Right forelimb (tissue), 1 donor: ENCODE data around the gene CLPX.
"Not testable (repeated sequence)": the region's sequence is repeated elsewhere in the genome, so short reads cannot be mapped to it uniquely, and the experiment has no call there.

Experiments used
- DNase-seq: peaks from one replicate; pipeline ENCODE4 v3.0.0-alpha.2; 2018

The CLPX gene

DNA sequence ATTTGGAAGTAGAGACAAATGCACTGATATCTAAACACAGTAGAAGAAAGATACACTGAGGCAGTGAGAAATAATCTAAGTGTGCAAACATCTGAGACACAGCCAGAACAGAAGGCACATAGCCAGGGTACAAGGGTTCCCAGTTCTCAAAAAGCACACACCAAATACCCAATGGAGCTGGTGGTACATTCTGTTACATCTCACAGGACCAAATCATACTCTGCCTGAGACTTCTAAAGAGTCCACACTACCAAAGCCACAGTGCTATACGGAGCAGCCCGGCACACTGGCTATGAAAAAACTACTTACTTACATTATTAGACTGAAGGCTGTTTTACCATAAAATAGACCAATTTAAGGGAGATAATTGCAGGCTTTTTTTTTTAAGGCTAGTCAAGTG is 19.3 kb downstream of the CLPX start:
- no peak for DNase-seq

DNA sequence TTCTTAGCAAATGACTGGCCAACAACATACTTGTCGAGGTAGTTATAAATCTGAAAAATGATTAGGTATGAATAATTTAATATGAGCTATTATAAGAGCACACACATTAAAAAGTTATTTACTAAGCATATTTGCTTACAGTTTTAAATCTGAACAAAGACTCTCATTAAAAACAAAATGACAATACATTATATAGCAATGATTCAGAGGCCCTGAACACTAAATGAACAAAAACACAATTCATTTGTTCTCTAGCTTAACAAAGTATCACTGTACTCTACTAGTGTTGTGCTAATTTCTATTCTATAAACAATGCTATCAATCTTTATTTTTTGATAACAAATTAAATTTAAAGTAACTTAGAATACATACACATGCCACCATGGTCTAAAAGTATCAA is 21.0 kb downstream of the CLPX start:
- no peak for DNase-seq

DNA sequence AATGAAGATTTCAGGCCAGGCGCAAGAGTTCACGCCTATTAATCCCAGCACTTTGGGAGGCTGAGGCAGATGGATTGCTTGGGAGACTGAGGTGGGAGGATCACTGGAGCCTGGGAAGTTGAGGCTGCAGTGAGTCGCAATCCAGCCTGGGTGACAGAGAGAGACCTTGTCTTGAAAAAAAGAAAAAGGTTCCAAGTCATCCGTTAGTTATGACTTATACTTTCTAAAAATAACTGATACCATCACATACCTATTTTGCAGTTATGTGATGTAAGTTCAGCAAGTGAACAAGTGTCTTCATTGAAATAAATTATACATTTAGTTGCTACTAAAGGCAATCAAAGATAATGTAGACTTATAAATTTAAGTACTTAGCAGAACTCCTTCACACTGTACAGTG is 22.1 kb downstream of the CLPX start:
- no peak for DNase-seq

DNA sequence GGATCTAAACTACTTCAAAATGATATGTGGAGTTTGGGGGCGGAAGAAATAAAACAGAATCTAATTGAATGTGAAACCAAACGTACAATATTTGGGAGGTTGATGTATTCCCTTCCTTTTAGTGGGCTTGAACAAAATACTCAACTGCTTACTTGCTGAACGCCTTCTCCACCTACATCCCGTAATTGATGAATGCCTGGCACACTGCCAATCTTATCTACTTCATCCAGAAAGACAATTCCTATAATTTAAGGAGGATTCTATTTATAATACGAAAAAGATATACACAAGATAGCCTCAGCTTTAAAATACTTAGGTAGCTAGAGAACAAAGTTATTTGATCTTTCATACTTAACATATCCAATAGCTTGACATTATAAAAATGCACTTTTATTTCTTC is 28.4 kb downstream of the CLPX start:
- no peak for DNase-seq

DNA sequence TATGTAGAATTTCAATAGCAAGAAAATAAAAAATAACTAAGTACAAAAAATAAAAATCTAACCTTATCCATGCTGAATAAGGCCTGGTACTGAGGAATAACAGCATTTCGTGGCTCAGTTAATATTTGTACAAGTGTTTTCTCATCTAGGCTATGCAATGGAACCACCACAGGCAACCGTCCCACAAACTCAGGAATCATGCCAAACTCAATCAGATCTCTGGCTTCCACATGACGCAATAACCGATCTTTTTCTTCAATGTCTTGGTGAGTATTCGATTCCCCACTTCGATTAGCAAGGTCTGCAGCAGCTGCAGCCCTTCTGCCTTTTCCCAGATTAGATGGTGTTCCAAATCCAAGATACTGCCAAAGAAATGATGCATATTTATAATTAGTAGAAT is 30.4 kb downstream of the CLPX start:
- DNase-seq = no peak

DNA sequence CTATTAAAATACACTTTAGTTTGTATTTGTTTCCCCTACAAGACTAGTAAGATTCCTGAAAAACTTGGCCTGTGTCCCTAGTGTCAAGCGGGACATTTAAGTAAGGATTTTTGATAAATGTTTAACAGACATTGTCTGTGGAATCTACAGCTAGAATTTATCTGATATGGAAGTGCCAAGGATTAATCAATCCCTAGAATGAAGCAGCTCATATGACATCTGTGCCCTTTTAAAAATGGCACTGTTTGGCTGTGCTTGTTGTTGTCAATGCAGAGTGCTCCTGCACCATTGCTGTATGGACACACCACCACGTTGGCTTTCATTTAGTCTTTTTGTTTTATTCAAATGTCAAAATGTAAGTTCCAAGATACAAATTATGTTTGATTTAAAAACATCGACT is 37.2 kb downstream of the CLPX start:
- DNase-seq = no peak

DNA sequence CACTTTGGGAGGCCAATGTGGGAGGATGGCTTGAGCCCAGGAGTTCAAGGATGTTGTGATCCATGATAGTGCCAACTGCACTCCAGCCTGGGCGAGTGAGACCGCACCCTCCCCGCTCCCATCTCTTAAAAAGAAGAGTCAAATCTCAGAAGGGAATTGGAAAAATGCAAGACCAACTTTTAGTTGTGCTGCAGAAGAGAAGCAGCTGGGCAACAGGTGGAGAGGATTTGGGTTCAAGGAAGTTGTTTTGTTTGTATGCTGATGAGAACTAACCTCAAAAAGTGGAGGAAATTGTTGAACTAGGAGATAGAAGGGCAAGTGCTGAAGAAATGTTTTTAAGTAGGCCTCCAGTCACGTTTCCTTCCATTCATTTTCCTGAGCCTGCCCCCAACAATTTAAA is 38.7 kb downstream of the CLPX start:
- no peak for DNase-seq

DNA sequence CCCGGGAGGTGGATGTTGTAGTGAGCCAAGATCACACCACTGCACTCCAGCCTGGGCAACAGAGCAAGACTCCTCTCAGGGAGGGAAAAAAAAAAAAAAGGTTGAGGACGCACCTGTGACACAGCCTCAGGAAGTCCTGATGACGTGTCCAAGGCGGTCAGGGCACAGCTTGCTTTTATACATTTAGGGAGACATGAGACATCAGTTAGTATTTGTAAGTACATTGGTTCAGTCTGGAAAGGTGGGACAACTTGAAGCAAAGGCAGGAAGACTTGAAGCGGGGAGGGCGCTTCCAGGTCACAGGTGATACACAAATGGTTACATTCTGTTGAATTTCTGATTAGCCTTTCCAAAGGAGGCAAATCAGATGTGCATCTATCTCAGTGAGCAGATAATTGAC is 46.5 kb downstream of the CLPX start:
- not testable (repeated sequence) for DNase-seq

DNA sequence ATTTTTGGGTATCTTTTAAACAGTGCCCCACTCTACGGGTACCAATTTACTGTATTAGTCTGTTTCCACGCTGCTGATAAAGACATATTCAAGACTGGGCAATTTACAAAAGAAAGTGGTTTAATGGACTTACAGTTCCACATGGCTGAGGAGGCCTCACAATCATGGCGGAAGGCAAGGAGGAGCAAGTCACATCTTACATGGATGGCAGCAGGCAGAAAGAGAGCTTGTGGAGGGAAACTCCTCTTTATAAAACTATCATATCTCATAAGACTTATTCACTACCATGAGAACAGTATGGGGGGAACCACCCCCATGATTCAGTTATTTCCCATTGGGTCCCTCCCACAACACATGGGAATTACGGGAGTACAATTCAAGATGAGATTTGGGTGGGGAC is 47.2 kb downstream of the CLPX start:
- DNase-seq = not testable (repeated sequence)

DNA sequence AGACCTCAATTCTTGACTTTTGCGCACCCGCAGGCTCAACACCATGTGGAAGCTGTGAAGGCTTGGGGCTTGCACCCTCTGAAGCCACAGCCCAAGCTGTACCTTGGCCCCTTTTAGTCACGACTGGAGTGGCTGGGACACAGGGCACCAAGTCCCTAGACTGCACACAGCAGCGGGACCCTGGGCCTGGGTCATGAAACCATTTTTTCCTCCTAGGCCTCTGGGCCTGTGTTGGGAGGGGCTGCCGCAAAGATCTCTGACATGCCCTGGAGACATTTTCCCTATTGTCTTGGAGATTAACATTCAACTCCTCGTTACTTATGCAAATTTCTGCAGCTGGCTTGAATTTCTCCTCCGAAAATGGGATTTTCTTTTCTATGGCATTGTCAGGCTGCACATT is 48.1 kb downstream of the CLPX start:
- DNase-seq = not testable (repeated sequence)

DNA sequence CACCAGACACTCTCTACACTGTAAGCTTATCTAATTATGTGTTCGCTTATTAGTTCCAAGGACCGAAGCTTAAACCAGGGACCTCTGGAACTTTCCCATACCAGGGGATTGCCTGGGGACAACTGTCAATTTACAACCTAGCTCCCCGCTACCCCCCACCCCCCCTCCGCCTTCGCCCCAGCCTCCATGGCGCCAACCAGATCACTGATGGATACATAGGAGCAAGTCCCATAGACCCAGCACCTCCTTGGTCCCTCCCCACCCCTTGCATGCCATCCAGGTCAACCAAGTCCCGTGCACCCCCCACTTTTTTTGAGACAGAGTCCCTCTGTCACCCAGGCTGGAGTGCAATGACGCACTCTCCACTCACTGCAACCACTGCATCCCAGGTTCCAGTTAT is 50.6 kb downstream of the CLPX start:
- DNase-seq = no peak

DNA sequence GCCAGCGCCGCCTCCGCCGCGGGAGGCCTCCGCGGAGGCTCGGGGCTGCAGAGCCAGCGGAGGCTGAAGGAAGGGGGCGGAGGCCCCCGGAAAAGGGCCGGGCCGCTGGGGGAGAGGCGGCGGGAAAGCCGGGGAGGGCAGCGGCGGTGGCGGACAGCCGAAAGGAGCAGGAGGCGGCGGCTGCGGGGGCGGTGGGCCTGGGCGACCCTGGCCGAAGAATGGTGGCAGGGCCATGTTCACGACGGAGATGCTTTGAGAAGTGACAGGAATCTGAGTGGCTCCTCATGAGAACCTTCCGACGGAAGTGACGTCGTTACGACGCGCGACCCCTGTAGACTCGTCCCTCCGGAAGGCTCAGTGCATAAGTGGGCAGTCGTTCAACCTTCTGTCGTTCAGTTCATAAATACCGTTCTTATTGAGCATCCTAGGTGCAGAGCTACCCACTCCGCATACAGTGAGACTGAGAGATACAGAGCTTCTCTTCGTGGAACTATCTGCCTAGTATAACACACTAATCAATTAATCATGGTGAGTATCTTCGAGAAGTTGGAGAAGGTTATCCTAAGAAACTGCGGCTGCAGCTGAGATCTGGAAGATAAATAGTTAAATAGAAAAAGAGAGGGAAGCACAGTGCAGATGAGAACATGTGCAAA is 51.5 kb downstream of the CLPX start, which contains the start of gene PDCD7:
PDCD7 (minus strand) TSS at position 261 of the 653 bp plus-strand sequence; CDS start at position 234, 27 bp downstream.
- peak; percentile 92 for DNase-seq

DNA sequence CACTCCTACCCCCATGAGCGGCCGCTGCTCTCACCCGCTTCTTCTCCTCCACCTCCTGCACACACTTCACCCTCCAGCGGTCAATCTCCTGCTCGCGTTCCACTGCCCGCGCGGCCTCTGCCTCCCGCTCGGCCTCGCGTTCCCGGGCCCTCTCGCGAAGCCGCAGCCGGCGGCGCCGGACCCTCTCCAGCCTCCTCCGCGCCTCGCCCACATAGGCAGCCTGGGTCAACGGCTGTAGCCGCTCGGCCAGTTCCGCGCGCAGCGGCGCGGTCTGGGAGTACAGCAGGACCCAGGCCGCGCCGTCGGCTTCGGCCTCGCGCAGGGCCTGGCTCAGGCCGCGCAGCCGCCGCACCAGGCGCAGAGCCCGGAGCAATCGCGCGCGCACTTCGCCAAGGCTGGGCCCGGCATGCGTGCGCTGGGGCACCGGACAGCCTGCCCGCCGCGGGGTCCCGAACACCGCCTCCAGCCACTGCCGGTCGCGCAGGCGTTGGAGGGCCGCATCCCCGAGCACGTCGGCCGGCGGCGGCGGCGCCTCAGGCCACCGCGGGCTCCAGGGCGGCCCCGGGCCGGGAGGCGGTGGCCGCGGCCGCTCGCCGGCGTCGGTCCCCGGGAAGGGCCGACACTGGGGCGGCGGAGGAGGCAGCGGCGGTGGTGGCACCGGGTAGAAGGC is 52.1 kb downstream of the CLPX start:
- peak; percentile 65 for DNase-seq

DNA sequence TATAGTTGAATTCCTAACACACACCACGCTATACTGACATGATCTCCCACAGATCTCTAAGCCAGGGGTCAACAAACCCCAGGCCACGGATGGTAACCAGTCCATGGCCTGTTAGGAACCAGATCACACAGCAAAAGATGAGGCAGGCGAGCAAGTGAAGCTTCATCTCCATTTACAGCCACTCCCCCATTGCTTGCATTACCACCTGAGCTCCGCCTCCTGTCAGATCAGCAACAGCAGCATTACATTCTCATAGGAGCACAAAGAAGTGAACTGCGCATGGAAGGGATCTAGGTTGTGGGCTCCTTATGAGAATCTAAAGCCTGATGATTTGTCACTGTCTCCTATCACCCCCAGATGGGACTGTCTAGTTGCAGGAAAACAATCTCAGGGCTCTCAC is 54.2 kb downstream of the CLPX start:
- DNase-seq = no peak

DNA sequence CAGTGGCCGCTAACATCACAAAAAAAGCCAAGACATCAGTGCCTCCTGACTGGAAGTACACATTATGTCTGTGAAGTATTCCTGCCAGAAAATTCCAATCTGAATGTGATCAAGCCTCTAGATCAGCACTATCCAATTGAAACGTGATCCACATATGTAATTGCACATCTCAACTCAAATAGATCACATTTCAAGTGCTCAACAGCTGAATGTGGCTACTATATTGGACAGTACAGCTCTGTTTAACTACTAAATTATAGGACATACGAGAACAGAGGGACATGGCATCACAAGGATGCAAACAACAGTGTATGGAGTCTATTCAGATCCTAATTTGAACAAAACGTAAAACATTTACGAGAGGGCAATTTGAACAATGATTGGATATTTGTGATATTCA is 69.6 kb downstream of the CLPX start:
- DNase-seq = no peak

DNA sequence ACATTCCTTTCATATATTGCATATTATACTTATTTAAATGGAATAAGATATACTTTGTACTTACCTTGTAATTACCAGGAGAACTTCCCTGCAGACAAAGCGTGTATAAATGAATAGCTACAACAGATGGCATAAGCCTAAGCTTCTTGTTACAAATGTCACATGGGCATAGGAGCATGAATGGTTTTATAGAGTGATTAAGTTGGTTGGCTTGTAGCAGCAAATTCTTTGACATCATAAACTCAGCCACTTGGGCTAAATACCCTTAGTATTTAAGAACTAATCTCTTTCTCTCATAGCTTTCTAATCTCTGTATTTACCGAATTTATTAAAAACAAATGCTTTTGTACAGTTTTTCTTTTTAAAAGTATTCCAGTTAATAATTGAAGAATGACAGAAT is 70.1 kb downstream of the CLPX start, which contains the start of gene UBAP1L:
UBAP1L (minus strand) TSS at position 115 of the 400 bp plus-strand sequence. CDS start 8,985 bp downstream, outside the sequence.
- no peak for DNase-seq

DNA sequence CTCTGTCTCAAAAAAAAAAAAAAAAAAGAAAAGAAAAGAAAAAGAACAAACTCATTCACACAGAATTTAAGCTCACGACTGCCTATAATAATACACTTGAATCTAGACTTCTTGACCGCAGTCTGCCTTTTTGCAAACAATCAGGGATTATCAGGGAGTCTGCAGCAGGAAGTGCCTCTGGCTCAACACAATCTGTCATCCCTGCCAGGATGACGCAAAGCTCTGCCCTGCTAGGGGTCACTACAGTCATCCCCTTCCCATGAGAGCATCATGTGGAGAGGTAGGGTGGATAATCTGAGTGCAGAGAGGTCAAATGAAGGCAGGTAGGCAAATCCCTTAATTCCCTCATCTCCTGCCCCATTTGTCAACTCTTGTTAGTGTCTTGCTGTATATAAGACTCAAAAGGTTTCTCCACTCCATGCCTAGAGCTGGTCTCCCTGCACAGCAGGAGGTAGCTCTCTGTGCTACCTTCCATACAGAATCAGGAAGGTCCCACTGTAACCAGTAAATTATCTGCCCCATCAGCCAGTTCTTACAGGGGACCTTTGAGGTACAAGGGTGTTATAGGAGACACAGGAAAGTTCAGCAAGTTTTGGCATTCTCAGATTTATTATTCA is 74.4 kb downstream of the CLPX start:
- DNase-seq = no peak

DNA sequence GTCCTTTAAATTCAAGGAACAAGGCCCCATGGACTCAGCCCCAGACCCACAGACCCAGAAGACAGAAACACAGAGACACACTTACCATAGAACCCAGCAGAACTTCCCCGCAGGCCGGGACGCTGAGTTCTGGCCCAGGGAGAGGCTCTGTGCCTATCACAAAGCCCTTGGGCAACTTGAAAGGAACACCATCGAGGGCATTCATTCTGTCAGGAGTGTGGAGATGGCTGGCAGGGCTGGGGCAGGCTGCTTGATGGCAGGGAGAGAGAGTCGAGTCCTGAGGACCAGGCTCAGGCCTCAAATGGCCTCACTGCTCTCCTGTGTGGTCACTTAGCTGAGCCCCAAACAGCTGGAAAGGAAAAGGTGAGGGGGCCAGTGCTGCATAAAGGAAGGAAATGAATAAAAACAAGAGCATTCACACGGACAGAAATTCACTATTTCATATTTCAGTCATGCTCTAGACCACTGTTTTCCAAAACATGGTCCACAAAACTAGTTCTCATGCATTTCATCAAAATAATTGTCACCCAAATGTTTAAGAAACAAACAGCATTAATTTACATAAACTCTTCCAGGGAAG is 79.0 kb downstream of the CLPX start:
- DNase-seq = no peak

DNA sequence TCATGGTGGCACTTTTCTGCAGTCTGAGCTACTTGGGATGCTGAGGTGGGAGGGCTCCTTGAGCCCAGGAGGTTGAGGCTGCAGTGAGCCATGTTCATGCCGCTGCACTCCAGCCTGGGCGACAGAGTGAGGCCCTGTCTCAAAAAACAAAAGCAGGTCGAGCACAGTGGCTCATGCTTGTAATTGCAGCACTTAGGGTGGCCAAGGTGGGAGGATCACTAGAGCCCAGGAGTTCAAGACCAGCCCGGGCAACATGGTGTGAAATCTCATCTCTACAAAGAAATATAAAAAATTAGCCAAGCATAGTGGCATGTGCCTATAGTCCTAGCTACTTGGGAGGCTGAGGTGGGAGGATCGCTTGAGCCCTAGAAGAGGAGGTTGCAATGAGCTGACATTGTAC is 80.1 kb downstream of the CLPX start:
- no peak for DNase-seq

DNA sequence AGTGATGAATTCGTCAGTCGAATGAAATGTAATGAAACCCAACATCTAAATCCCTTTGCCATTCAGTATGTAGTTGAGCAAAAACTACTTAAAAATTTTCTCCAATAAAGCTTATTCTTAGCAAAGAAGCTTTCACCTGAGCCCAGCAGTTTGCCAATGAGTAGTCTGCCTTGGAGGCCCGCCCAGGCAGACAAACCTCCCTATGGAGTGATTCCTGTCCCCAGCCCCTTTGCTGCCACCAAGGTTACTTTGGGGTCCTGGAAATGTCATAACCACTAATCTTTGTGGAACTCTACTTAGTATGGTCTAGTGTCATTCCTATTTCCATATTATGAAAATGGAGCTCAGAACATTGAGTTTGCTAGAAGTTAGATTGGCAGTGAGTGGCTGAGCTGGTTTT is 82.2 kb downstream of the CLPX start:
- no peak for DNase-seq

DNA sequence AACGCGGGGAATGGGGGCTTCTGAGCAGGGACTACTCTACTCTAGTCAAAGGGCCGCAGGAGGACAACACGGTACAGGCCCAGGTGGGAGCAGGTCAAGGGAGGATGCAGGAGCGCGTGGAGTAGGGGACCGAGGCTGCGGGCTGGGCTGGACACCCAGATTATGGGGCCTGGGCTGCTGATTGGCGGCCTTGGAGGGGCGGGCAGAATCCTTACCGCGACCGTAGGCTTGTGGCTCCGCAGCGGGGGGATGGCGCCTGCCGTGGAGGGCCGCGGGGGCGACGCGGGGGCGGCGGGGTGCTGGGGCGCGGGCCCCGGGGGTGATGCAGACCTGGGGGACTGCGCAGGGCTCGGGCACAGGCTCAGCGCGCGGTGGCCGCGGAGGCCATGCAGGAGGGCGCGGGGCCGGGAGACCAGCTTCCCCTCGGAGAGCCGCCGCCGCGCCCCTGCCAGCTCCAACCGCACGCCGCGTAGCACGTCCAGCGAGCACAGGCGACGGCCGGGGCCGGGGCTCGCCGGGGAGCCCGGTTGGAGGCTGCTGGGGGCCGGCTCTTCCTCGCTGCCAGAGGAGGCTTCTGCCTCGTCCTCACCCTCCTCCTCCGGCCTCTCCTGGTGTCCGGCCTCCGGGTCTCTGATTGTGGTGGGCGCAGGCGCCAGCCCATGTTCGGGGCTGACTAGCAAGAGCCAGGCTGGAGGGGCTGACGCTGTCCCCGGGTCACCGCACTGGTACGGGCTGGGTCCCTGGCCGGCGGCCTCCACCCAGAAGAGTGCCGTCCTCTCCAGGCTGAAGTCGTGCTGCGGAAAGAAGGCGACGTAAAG is 83.0 kb downstream of the CLPX start:
- no peak for DNase-seq

DNA sequence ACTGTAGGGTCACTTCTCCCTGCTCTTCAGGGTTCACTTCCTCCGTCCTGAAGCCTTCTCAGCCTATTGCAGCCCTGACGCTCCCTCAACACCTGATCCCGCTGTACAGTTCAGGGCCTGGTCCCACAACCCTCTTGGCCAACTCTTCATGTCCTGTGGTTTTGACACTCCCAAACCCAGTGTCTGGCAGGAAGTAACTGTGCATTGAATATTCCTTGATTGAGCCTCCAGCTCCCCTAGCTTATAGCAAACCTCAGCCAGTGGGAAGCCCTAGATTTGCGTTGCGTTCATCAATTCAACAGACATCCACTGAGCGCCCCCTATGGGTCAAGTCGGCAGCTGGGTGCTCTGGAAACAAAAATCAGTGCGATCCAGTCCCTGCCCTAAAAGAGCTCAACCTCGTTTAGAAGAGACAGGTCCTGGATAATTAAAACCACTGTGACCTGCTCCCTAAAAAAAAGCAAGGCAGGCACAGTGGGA is 83.7 kb downstream of the CLPX start:
- DNase-seq = peak; percentile 89

DNA sequence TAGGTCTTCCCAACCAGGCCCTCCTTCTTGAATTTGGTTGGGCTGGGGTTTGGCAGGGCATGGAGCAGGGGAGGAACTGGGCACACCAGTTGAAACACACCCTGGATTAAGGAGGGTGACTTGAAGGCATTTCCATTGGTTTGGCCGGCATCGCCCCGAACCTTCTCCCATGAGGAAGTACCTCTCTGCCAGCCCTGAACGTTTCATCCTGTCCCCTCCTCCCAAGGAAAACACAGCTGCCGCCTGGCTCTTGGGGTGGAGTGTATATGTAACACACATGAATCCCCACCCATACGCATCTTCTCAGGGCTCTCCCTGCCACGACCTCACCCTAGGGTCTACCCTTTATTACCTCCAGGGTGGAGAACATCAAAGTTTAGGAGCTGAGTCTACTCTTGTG is 84.7 kb downstream of the CLPX start:
- no peak for DNase-seq
